ENCODE results near the gene PPIE.

DNA sequence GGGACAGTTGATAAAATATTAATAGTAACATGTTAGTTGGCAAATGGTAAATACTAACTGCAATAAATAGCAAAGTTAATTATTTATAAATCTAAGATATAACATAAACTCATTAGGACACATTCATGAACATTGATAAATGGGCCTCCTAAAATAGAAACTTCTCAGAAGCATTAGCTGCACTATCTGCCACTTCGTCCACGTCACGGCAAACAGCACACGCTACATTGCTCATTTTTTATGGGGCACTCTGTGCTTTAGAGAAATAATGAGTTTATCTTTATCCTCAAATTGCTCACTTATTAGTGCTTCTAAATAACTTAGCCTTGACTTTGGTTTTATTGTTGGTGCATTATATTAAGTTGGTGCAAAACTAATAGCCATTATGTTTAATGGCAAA is 31.2 kb upstream of the PPIE start:
- TF ChIP-seq, protein P1, sequence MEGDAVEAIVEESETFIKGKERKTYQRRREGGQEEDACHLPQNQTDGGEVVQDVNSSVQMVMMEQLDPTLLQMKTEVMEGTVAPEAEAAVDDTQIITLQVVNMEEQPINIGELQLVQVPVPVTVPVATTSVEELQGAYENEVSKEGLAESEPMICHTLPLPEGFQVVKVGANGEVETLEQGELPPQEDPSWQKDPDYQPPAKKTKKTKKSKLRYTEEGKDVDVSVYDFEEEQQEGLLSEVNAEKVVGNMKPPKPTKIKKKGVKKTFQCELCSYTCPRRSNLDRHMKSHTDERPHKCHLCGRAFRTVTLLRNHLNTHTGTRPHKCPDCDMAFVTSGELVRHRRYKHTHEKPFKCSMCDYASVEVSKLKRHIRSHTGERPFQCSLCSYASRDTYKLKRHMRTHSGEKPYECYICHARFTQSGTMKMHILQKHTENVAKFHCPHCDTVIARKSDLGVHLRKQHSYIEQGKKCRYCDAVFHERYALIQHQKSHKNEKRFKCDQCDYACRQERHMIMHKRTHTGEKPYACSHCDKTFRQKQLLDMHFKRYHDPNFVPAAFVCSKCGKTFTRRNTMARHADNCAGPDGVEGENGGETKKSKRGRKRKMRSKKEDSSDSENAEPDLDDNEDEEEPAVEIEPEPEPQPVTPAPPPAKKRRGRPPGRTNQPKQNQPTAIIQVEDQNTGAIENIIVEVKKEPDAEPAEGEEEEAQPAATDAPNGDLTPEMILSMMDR (optimal IDR thresholded peaks at IDR 0.05 in 1 of 3, IDR thresholded peaks at IDR 0.05 in 1 of 3, conservative IDR thresholded peaks at IDR 0.05 in 1 of 3; ENCODE audit: extremely low read depth in 1 of 3, insufficient read depth in 2 of 3, low read length in 3 of 3), result no peak
- no peak for TF ChIP-seq EZH2 (IDR thresholded peaks at IDR 0.05; ENCODE audit: low read length)
